Urinary bladder (tissue), 2 donors: ENCODE results near the gene STARD6. TPM values are rescaled to one million over a fixed set of nuclear protein-coding genes. Genes with fewer than 3 reads are reported as not detected.

Source experiments
- polyA plus RNA-seq: library from polyadenylated mRNA; stranded (reverse); fragments of 200-250 nt; gene quantifications from one replicate; pipeline ENCODE4 v1.2.3, GENCODE V29; 2013
- small RNA-seq: library from RNA; depleted of rRNA; stranded (forward); fragments of <200 nt; gene quantifications from one replicate; pipeline ENCODE3, GENCODE V24; 2014
- total RNA-seq: library from RNA; depleted of rRNA; stranded (reverse); fragments of >200 nt; gene quantifications from one replicate; pipeline ENCODE4 v1.2.3, GENCODE V29; 2014
- donor health status: healthy.

STARD6 gene
- total and polyA plus RNA-seq, 2 donors = 0.53 TPM; not detected in 1

Small RNA genes lying within 50 kb of the gene (small RNA-seq; reads per million reads assigned to genes)
- 0.12 reads per million for gene SNRPGP2

Other genes with a start within 250 kb of the STARD6 start
- 36.0 TPM for gene MBD2, start 133.2 kb downstream of the STARD6 start, total RNA-seq
- 27.0 TPM for gene MBD2, start 133.2 kb downstream of the STARD6 start, polyA plus RNA-seq
- gene POLI, start 88.3 kb downstream of the STARD6 start, total RNA-seq = 104 TPM
- 14.7 TPM for gene POLI, start 88.3 kb downstream of the STARD6 start, polyA plus RNA-seq
- 17.3 TPM for gene C18orf54, start within 50 bp of the STARD6 start, total RNA-seq
- gene C18orf54, start within 50 bp of the STARD6 start, polyA plus RNA-seq = 1.4 TPM
- gene DYNAP, start 233.4 kb upstream of the STARD6 start, total RNA-seq = not detected
- not detected for gene DYNAP, start 233.4 kb upstream of the STARD6 start, polyA plus RNA-seq